NOMO-1 treated with dmso at 0.1 percent for 144 hours (cell line): ENCODE measurements around the gene KAZN.

Experiments
- DNase-seq: peaks from one replicate; lab custom pipeline; 2025; ENCODE audit not compliant: unreplicated experiment; lab: John Stamatoyannopoulos, UW

Gene KAZN

GRCh38 chr1:14667651-14667984 is 69.1 kb downstream of the KAZN start:
- DNase-seq: no peak

- no peak for DNase-seq
Observed at GRCh38 chr1:14668538-14668937, 70.1 kb downstream of the KAZN start.

GRCh38 chr1:14672005-14672404 is 73.5 kb downstream of the KAZN start:
- DNase-seq: no peak

GRCh38 chr1:14674030-14674429 is 75.5 kb downstream of the KAZN start:
- no peak for DNase-seq

- no peak for DNase-seq
Observed at GRCh38 chr1:14676400-14676799, 77.9 kb downstream of the KAZN start.

GRCh38 chr1:14677292-14677971 is 78.9 kb downstream of the KAZN start:
- no peak for DNase-seq

- DNase-seq: no peak
Observed at GRCh38 chr1:14678011-14678638, 79.6 kb downstream of the KAZN start.

GRCh38 chr1:14679027-14679688 is 80.7 kb downstream of the KAZN start:
- DNase-seq: no peak

- no peak for DNase-seq
Observed at GRCh38 chr1:14681182-14681581, 82.7 kb downstream of the KAZN start.

GRCh38 chr1:14682941-14683621 is 84.6 kb downstream of the KAZN start:
- no peak for DNase-seq

GRCh38 chr1:14685078-14685477 is 86.6 kb downstream of the KAZN start:
- DNase-seq: no peak

- DNase-seq: no peak
Observed at GRCh38 chr1:14686701-14687100, 88.2 kb downstream of the KAZN start.

- no peak for DNase-seq
Observed at GRCh38 chr1:14687147-14687546, 88.7 kb downstream of the KAZN start.

GRCh38 chr1:14689996-14690615 is 91.6 kb downstream of the KAZN start:
- no peak for DNase-seq

GRCh38 chr1:14693949-14694348 is 95.5 kb downstream of the KAZN start:
- DNase-seq: no peak

GRCh38 chr1:14694589-14694988 is 96.1 kb downstream of the KAZN start:
- DNase-seq: no peak

- DNase-seq: no peak
Observed at GRCh38 chr1:14696761-14697160, 98.3 kb downstream of the KAZN start.

GRCh38 chr1:14697353-14697752 is 98.9 kb downstream of the KAZN start:
- DNase-seq: no peak

- no peak for DNase-seq
Observed at GRCh38 chr1:14698314-14698713, 99.8 kb downstream of the KAZN start.

- no peak for DNase-seq
Observed at GRCh38 chr1:14699620-14700019, 101.1 kb downstream of the KAZN start.

- no peak for DNase-seq
Observed at GRCh38 chr1:14704846-14705245, 106.4 kb downstream of the KAZN start.

- no peak for DNase-seq
Observed at GRCh38 chr1:14705824-14706223, 107.3 kb downstream of the KAZN start.
